Astrocyte of the cerebellum (primary cell): ENCODE results near the gene PRKN.
A peak's percentile ranks its signal among the peaks of the same experiment; 100 is the strongest.

Experiments
- DNase-seq: peaks from one replicate; pipeline ENCODE4 v3.0.0-alpha.2; 2011; ENCODE audit warnings: low read depth
- H3K4me3 ChIP-seq: 2 replicates; pipeline ENCODE4 v1.5.1; 2011; ENCODE audit warnings: mild to moderate bottlenecking, low read depth, low read length, moderate library complexity
- CTCF ChIP-seq: IDR thresholded peaks from 2 replicates; pipeline ENCODE4 v1.5.1; 2012; ENCODE audit warnings: low read length, low read depth, moderate library complexity, mild to moderate bottlenecking; ENCODE audit errors: missing control alignments
- in situ Hi-C: cut with HindIII; loops from 2 replicates; pipeline ENCODE4 v1.10.0; 2017; ENCODE audit warnings: low sequenced_read_pairs

Gene PRKN

GRCh38 chr6:162360901-162361567 is 366.5 kb downstream of the PRKN start:
- no peak for DNase-seq
- no peak overlapping the region for H3K4me3 ChIP-seq
- no peak for TF ChIP-seq CTCF
- in situ Hi-C loops = no loop called here

- no peak for TF ChIP-seq CTCF
- H3K4me3 ChIP-seq = no peak overlapping the region
- DNase-seq = no peak
- in situ Hi-C loops = no loop called here
These were observed 368.9 kb downstream of the PRKN start for GRCh38 chr6:162358625-162359024.

- TF ChIP-seq CTCF = no peak
- in situ Hi-C loops = no loop called here
- DNase-seq = no peak
- no peak overlapping the region for H3K4me3 ChIP-seq
These were observed 382.5 kb downstream of the PRKN start for GRCh38 chr6:162345051-162345511.

GRCh38 chr6:162344646-162345010 is 382.9 kb downstream of the PRKN start:
- TF ChIP-seq CTCF = no peak
- in situ Hi-C loops = no loop called here
- H3K4me3 ChIP-seq = no peak overlapping the region
- DNase-seq = no peak

GRCh38 chr6:162343936-162344645 is 383.5 kb downstream of the PRKN start:
- TF ChIP-seq CTCF = no peak
- peak; percentile 29 for DNase-seq
- H3K4me3 ChIP-seq = no peak overlapping the region
- in situ Hi-C loops = no loop called here

- in situ Hi-C loops = no loop called here
- no peak overlapping the region for H3K4me3 ChIP-seq
- TF ChIP-seq CTCF = no peak
- DNase-seq = no peak
These were observed 384.2 kb downstream of the PRKN start for GRCh38 chr6:162343198-162343935.
